HepG2 (cell line): ENCODE results near the gene ZBTB26. TPM values are rescaled to one million over a fixed set of nuclear protein-coding genes. Genes with fewer than 3 reads are reported as not detected.
A peak's percentile ranks its signal among the peaks of the same experiment; 100 is the strongest.

Experiments used
- CENPX ChIP-seq: sonication (generic); formaldehyde crosslinking; IDR thresholded peaks from 2 replicates; pipeline ENCODE4 v1.9.0; 2021; ENCODE audit warnings: mild to moderate bottlenecking, missing genetic modification reagents, moderate library complexity
- FLYWCH1 ChIP-seq: sonication (generic); formaldehyde crosslinking; IDR thresholded peaks from 2 replicates; pipeline ENCODE4 v1.8.1; 2023; ENCODE audit warnings: mild to moderate bottlenecking, missing genetic modification reagents
- KDM1A ChIP-seq: IDR thresholded peaks from 2 replicates; pipeline ENCODE4 v1.6.1; 2016; ENCODE audit warnings: missing compliant biosample characterization
- KDM5A ChIP-seq: fragments of 200-600 bp; sonication (generic); IDR thresholded peaks from 2 replicates; pipeline ENCODE4 v1.7.0; 2018; ENCODE audit warnings: antibody characterized with exemption, mild to moderate bottlenecking, low read length, borderline replicate concordance
- MED8 ChIP-seq: sonication (generic); formaldehyde crosslinking; IDR thresholded peaks from 2 replicates; pipeline ENCODE4 v1.8.1; 2023; ENCODE audit warnings: mild to moderate bottlenecking, missing genetic modification reagents; ENCODE audit not compliant: insufficient replicate concordance
- MIER2 ChIP-seq: IDR thresholded peaks from 2 replicates; pipeline ENCODE4 v1.6.1; 2016; ENCODE audit warnings: missing biosample characterization, missing genetic modification reagents
- RBM22 ChIP-seq: fragments of 200-400 bp; formaldehyde crosslinking; optimal IDR thresholded peaks from 2 replicates; pipeline ENCODE3; 2017; ENCODE audit warnings: mild to moderate bottlenecking, low read length, moderate library complexity
- SOX6 ChIP-seq, 2 experiments: fragments of 450-650 bp in 1 of 2; sonication (generic) in 1 of 2; formaldehyde crosslinking in 1 of 2; IDR thresholded peaks; 2 replicates each; pipeline versions ENCODE4 v1.4.0 to v1.6.1; 2017 to 2020; ENCODE audit warnings: antibody characterized with exemption in 1 of 2, mild to moderate bottlenecking in 1 of 2, missing genetic modification reagents in 1 of 2
- SRSF4 ChIP-seq: fragments of 200-400 bp; formaldehyde crosslinking; IDR thresholded peaks from one replicate; pipeline ENCODE4 v1.6.1; 2018; ENCODE audit warnings: mild to moderate bottlenecking, low read depth, low read length, moderate library complexity; ENCODE audit not compliant: poor library complexity, severe bottlenecking
- THAP7 ChIP-seq: sonication (generic); formaldehyde crosslinking; IDR thresholded peaks from 2 replicates; pipeline ENCODE4 v1.8.1; 2023; ENCODE audit warnings: mild to moderate bottlenecking, missing genetic modification reagents
- ZFP1 ChIP-seq: IDR thresholded peaks from 2 replicates; pipeline ENCODE4 v1.6.1; 2016
- ZIK1 ChIP-seq: sonication (generic); formaldehyde crosslinking; IDR thresholded peaks from 2 replicates; pipeline ENCODE4 v1.5.0; 2020; ENCODE audit warnings: mild to moderate bottlenecking, low read depth, missing genetic modification reagents, borderline replicate concordance
- ZNF550 ChIP-seq: sonication (generic); formaldehyde crosslinking; IDR thresholded peaks from 2 replicates; pipeline ENCODE4 v1.4.0; 2020; ENCODE audit warnings: mild to moderate bottlenecking, missing genetic modification reagents, borderline replicate concordance
- ZNF576 ChIP-seq: sonication (generic); formaldehyde crosslinking; IDR thresholded peaks from 2 replicates; pipeline ENCODE4 v1.4.0; 2020; ENCODE audit warnings: mild to moderate bottlenecking, missing genetic modification reagents
- ZNF709 ChIP-seq: sonication (generic); formaldehyde crosslinking; IDR thresholded peaks from 2 replicates; pipeline ENCODE4 v1.5.0; 2020; ENCODE audit warnings: mild to moderate bottlenecking, missing genetic modification reagents
- ZNF772 ChIP-seq: sonication (generic); formaldehyde crosslinking; IDR thresholded peaks from 2 replicates; pipeline ENCODE4 v1.5.0; 2020; ENCODE audit warnings: mild to moderate bottlenecking, missing genetic modification reagents
- polyA plus RNA-seq, 8 experiments: library from polyadenylated mRNA; depleted of rRNA in 3 of 8; stranded (reverse) in 7 of 8; unstranded in 1 of 8; fragments of >200 nt; fragmentation: Illumina TruSeq in 4 of 8; extraction: Trizol in 4 of 8; gene quantifications; 2 replicates each; pipeline versions ENCODE4 v1.2.1 to v1.2.3, GENCODE V29; 2011 to 2016; ENCODE audit warnings: low read depth in 4 of 8, missing spikeins in 1 of 8, mixed read lengths in 1 of 8; ENCODE audit not compliant: insufficient read depth in 1 of 8
- total RNA-seq, 5 experiments: library from RNA; depleted of rRNA; stranded (reverse); fragments of >200 nt; fragmentation: Illumina TruSeq; extraction: Trizol; gene quantifications; 2 replicates each; pipeline ENCODE4 v1.2.3, GENCODE V29; 2016; ENCODE audit warnings: low read depth in 1 of 5
- TF ChIP-seq, protein P1 (sequence below): sonication (generic); formaldehyde crosslinking; IDR thresholded peaks from 2 replicates; pipeline ENCODE4 v1.4.0; 2020; ENCODE audit warnings: low read depth, mild to moderate bottlenecking, missing genetic modification reagents
- TF ChIP-seq, protein P2 (sequence below): sonication (generic); formaldehyde crosslinking; IDR thresholded peaks from 2 replicates; pipeline ENCODE4 v1.5.0; 2020; ENCODE audit warnings: mild to moderate bottlenecking, missing genetic modification reagents
- TF ChIP-seq, protein P3 (sequence below): sonication (generic); formaldehyde crosslinking; conservative IDR thresholded peaks from 2 replicates; pipeline ENCODE4 v1.4.0; 2020; ENCODE audit warnings: missing genetic modification reagents
- TF ChIP-seq, protein P4 (sequence below): sonication (generic); formaldehyde crosslinking; IDR thresholded peaks from 2 replicates; pipeline ENCODE4 v1.9.0; 2021; ENCODE audit warnings: missing genetic modification reagents, mild to moderate bottlenecking, borderline replicate concordance

ZBTB26 gene
- total and polyA plus RNA-seq, 2 of the 13 experiments (the other 11 are each of a cell fraction or from before 2014, with no cell fraction given) = 4.5 to 8.6 TPM

GRCh38 chr9:122904823-122905710 is 26.2 kb downstream of the ZBTB26 start, which contains the start of gene RC3H2 (continued):
- TF ChIP-seq, protein P1, sequence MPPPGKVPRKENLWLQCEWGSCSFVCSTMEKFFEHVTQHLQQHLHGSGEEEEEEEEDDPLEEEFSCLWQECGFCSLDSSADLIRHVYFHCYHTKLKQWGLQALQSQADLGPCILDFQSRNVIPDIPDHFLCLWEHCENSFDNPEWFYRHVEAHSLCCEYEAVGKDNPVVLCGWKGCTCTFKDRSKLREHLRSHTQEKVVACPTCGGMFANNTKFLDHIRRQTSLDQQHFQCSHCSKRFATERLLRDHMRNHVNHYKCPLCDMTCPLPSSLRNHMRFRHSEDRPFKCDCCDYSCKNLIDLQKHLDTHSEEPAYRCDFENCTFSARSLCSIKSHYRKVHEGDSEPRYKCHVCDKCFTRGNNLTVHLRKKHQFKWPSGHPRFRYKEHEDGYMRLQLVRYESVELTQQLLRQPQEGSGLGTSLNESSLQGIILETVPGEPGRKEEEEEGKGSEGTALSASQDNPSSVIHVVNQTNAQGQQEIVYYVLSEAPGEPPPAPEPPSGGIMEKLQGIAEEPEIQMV (CRISPR knock-in tag) = peak; percentile 67; the same call in 1 of the 2 replicates
- TF ChIP-seq ZIK1 (CRISPR knock-in tag) = no peak; the same call in 1 of the 2 replicates
- TF ChIP-seq, protein P2, sequence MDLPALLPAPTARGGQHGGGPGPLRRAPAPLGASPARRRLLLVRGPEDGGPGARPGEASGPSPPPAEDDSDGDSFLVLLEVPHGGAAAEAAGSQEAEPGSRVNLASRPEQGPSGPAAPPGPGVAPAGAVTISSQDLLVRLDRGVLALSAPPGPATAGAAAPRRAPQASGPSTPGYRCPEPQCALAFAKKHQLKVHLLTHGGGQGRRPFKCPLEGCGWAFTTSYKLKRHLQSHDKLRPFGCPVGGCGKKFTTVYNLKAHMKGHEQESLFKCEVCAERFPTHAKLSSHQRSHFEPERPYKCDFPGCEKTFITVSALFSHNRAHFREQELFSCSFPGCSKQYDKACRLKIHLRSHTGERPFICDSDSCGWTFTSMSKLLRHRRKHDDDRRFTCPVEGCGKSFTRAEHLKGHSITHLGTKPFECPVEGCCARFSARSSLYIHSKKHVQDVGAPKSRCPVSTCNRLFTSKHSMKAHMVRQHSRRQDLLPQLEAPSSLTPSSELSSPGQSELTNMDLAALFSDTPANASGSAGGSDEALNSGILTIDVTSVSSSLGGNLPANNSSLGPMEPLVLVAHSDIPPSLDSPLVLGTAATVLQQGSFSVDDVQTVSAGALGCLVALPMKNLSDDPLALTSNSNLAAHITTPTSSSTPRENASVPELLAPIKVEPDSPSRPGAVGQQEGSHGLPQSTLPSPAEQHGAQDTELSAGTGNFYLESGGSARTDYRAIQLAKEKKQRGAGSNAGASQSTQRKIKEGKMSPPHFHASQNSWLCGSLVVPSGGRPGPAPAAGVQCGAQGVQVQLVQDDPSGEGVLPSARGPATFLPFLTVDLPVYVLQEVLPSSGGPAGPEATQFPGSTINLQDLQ (CRISPR knock-in tag) = no peak; the same call in 1 of the 2 replicates
- TF ChIP-seq MIER2 = peak; percentile 44; the same call in 1 of the 2 replicates
- TF ChIP-seq ZNF550 = no peak
- TF ChIP-seq RBM22 = no peak
- peak; percentile 75; the same call in 1 of the 2 replicates for TF ChIP-seq KDM5A
- TF ChIP-seq SOX6 (IDR thresholded peaks at IDR 0.05) = no peak
- TF ChIP-seq SOX6 (CRISPR knock-in tag; IDR thresholded peaks at IDR 0.05) = peak; percentile 47; the same call in 1 of the 2 replicates
- TF ChIP-seq ZFP1 (CRISPR knock-in tag) = no peak
- TF ChIP-seq ZNF709 = no peak
- TF ChIP-seq, protein P3, sequence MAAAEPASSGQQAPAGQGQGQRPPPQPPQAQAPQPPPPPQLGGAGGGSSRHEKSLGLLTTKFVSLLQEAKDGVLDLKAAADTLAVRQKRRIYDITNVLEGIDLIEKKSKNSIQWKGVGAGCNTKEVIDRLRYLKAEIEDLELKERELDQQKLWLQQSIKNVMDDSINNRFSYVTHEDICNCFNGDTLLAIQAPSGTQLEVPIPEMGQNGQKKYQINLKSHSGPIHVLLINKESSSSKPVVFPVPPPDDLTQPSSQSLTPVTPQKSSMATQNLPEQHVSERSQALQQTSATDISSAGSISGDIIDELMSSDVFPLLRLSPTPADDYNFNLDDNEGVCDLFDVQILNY (CRISPR knock-in tag) = no peak; the same call in 1 of the 2 replicates
- TF ChIP-seq ZNF576 (CRISPR knock-in tag) = no peak
- TF ChIP-seq ZNF772 (CRISPR knock-in tag) = no peak
- TF ChIP-seq FLYWCH1 = no peak
- TF ChIP-seq THAP7 (CRISPR knock-in tag) = peak; percentile 59; the same call in 1 of the 2 replicates
- TF ChIP-seq, protein P4, sequence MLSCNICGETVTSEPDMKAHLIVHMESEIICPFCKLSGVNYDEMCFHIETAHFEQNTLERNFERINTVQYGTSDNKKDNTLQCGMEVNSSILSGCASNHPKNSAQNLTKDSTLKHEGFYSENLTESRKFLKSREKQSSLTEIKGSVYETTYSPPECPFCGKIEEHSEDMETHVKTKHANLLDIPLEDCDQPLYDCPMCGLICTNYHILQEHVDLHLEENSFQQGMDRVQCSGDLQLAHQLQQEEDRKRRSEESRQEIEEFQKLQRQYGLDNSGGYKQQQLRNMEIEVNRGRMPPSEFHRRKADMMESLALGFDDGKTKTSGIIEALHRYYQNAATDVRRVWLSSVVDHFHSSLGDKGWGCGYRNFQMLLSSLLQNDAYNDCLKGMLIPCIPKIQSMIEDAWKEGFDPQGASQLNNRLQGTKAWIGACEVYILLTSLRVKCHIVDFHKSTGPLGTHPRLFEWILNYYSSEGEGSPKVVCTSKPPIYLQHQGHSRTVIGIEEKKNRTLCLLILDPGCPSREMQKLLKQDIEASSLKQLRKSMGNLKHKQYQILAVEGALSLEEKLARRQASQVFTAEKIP (CRISPR knock-in tag) = no peak
- TF ChIP-seq MED8 (CRISPR knock-in tag) = peak; percentile 59
- peak; percentile 99 for TF ChIP-seq KDM1A (CRISPR knock-in tag)
- no peak for TF ChIP-seq CENPX
- TF ChIP-seq SRSF4 = no peak
